ENCODE data around the gene TMSB10. TPM values are rescaled to one million over a fixed set of nuclear protein-coding genes. Genes with fewer than 3 reads are reported as not detected.

TMSB10 gene
- total RNA-seq (2021) (869 to 943 TPM (median 911 TPM) in 3 replicates), Bru-seq, nascent RNA (percentile 99 among the genes with signal in this experiment)
- long read RNA-seq, experiment 1, transcript TMSB10-201 (3 exons, 496 nt): major isoform, 627 of 647 reads
- long read RNA-seq, experiment 1, partial matches to known transcripts: 17 of 647 reads
- long read RNA-seq, experiment 1, other reads (novel, unspliced or antisense): 3 of 647 reads
- long read RNA-seq, experiment 2, transcript TMSB10-201 (3 exons, 496 nt): major isoform, 835 of 903 reads
- long read RNA-seq, experiment 2, partial matches to known transcripts: 43 of 903 reads
- long read RNA-seq, experiment 2, other reads (novel, unspliced or antisense): 25 of 903 reads
- long read RNA-seq, experiment 3, transcript TMSB10-201 (3 exons, 496 nt): major isoform, 5 of 6 reads
- long read RNA-seq, experiment 3, partial matches to known transcripts: 0 of 6 reads
- long read RNA-seq, experiment 3, other reads (novel, unspliced or antisense): 1 of 6 reads

DNA sequence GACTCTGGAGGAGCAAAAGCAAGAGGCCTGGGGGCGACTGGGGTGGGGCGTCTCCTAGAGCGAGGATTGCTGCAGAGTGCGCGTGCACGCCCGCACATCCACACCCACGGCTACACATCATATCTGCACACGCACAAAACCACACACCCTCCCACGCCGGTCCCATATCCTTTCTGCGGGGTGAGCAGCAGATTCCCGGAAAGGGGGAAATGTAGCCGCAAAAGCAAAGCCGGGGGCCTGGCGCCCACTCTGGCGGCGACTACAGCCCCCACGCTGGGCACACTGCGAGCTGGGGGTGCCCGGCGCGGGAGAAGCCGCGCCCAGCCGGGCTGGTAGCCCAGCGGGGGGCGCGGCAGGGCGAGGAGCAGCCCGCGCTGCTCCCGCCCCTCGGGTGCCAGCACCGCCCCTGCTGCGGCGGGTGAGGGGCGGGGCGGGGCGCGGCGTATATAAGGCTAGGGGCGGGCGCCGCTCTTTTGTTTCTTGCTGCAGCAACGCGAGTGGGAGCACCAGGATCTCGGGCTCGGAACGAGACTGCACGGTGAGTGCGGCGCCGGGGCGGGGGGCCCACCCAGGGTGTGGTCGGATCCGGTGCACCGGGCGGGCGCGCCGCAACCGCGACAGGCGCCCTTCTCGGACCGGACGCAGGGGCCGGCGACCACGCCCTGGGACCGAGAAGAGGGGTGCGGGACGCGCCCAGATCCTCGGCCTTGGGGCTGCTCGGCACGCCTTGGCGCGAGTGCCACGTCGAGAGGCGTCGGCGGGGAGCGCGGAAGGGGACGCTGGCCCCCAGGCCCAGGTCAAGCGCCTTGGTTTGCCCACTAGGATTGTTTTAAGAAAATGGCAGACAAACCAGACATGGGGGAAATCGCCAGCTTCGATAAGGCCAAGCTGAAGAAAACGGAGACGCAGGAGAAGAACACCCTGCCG, at the start of gene TMSB10:
TMSB10 (plus strand) TSS at position 476 of the 927 bp plus-strand sequence.
- ChIA-PET CTCF (interaction anchor here (2.1 to 4.8 kb wide), 2 partner anchors 20 to 23 kb away, joined by 7 to 44 read pairs; no protein-coding TSS in a partner anchor), POLR2A (interaction anchor here (0.9 to 1.4 kb wide), 2 partner anchors 52 to 66 kb away, joined by 3 to 5 read pairs; partner anchors contain the start of gene KCMF1)
- peak within 1 kb of the TSS; percentile 70; the same call in 1 of the 2 replicates for H3K27ac Mint-ChIP-seq
- H3K9me3 Mint-ChIP-seq: peaks cover 19% of the 10 kb centered on the region
- H3K4me1 Mint-ChIP-seq: peaks cover 25% of the 10 kb centered on the region
- peaks cover 39% of the 10 kb centered on the region for H3K27me3 Mint-ChIP-seq (ENCODE audit: low read depth)
- H3K36me3 Mint-ChIP-seq: peaks cover 16% of the 10 kb centered on the region
- peak; percentile 65 for DNase-seq (ENCODE audit: low spot score)
- peak; percentile 38 for ATAC-seq
- H3K4me3 Mint-ChIP-seq: peak within 1 kb of the TSS; percentile 90
- TF ChIP-seq NR2C2 (CRISPR knock-in tag; IDR thresholded peaks at IDR 0.05): no peak
- no peak for TF ChIP-seq ZNF671 (CRISPR knock-in tag; IDR thresholded peaks at IDR 0.05)
- TF ChIP-seq, protein P1, sequence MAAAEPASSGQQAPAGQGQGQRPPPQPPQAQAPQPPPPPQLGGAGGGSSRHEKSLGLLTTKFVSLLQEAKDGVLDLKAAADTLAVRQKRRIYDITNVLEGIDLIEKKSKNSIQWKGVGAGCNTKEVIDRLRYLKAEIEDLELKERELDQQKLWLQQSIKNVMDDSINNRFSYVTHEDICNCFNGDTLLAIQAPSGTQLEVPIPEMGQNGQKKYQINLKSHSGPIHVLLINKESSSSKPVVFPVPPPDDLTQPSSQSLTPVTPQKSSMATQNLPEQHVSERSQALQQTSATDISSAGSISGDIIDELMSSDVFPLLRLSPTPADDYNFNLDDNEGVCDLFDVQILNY (CRISPR knock-in tag; IDR thresholded peaks at IDR 0.05): peak; percentile 48; the same call in 1 of the 2 replicates
- TF ChIP-seq, protein P2, sequence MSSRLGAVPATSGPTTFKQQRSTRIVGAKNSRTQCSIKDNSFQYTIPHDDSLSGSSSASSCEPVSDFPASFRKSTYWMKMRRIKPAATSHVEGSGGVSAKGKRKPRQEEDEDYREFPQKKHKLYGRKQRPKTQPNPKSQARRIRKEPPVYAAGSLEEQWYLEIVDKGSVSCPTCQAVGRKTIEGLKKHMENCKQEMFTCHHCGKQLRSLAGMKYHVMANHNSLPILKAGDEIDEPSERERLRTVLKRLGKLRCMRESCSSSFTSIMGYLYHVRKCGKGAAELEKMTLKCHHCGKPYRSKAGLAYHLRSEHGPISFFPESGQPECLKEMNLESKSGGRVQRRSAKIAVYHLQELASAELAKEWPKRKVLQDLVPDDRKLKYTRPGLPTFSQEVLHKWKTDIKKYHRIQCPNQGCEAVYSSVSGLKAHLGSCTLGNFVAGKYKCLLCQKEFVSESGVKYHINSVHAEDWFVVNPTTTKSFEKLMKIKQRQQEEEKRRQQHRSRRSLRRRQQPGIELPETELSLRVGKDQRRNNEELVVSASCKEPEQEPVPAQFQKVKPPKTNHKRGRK (CRISPR knock-in tag; IDR thresholded peaks at IDR 0.05; ENCODE audit: borderline replicate concordance): no peak
- TF ChIP-seq ZNF263 (CRISPR knock-in tag; IDR thresholded peaks at IDR 0.05; ENCODE audit: low read depth): 0 out of 2 replicates have a peak, but pooled peaks have one; percentile 31
- no peak for TF ChIP-seq IRF2 (CRISPR knock-in tag; IDR thresholded peaks at IDR 0.05; ENCODE audit: borderline replicate concordance, low read depth)
- TF ChIP-seq, protein P3, sequence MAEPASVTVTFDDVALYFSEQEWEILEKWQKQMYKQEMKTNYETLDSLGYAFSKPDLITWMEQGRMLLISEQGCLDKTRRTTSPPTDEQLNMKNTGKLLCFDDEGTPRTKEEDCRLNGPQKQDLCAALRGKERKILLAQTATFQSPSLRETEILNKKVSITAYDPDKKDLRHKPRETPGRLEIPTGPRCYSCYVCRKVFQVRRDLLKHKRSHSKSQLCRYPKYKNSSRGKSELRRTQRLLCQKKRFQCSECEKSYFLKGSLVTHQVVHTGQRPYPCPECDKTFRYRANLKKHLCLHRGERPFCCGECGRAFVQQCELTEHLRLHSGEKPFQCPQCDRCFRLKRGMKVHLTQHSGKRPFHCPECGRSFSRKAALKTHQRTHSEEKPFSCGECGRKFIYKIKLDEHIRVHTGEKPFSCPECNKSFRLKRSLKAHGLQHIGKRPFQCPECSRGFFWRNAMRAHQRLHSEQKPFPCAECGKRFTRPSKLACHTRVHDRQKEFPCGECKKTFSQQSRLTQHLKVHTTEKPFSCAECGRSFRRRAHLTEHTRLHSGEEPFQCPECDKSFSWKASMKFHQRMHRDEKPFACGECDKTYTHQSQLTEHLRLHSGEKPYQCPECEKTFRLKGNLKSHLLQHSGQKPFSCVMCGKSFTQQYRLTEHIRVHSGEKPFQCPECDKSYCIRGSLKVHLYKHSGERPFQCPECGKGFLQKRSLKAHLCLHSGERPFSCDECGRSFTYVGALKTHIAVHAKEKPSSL (CRISPR knock-in tag; conservative IDR thresholded peaks at IDR 0.05): no peak
- TF ChIP-seq, protein P4, sequence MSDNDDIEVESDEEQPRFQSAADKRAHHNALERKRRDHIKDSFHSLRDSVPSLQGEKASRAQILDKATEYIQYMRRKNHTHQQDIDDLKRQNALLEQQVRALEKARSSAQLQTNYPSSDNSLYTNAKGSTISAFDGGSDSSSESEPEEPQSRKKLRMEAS (CRISPR knock-in tag; IDR thresholded peaks at IDR 0.05): 0 out of 2 replicates have a peak, but pooled peaks have one; percentile 52
- TF ChIP-seq, protein P5, sequence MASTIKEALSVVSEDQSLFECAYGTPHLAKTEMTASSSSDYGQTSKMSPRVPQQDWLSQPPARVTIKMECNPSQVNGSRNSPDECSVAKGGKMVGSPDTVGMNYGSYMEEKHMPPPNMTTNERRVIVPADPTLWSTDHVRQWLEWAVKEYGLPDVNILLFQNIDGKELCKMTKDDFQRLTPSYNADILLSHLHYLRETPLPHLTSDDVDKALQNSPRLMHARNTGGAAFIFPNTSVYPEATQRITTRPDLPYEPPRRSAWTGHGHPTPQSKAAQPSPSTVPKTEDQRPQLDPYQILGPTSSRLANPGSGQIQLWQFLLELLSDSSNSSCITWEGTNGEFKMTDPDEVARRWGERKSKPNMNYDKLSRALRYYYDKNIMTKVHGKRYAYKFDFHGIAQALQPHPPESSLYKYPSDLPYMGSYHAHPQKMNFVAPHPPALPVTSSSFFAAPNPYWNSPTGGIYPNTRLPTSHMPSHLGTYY (CRISPR knock-in tag; IDR thresholded peaks at IDR 0.05): peak; percentile 14; the same call in 1 of the 2 replicates
- TF ChIP-seq NFYB (CRISPR knock-in tag; conservative IDR thresholded peaks at IDR 0.05; ENCODE audit: low read depth): no peak
- TF ChIP-seq NR3C1 (CRISPR knock-in tag; conservative IDR thresholded peaks at IDR 0.05; ENCODE audit: low read depth): no peak
- peak; percentile 91; the same call in 1 of the 2 replicates for TF ChIP-seq KAT7 (CRISPR knock-in tag; IDR thresholded peaks at IDR 0.05; ENCODE audit: borderline replicate concordance)
- TF ChIP-seq, protein P6, sequence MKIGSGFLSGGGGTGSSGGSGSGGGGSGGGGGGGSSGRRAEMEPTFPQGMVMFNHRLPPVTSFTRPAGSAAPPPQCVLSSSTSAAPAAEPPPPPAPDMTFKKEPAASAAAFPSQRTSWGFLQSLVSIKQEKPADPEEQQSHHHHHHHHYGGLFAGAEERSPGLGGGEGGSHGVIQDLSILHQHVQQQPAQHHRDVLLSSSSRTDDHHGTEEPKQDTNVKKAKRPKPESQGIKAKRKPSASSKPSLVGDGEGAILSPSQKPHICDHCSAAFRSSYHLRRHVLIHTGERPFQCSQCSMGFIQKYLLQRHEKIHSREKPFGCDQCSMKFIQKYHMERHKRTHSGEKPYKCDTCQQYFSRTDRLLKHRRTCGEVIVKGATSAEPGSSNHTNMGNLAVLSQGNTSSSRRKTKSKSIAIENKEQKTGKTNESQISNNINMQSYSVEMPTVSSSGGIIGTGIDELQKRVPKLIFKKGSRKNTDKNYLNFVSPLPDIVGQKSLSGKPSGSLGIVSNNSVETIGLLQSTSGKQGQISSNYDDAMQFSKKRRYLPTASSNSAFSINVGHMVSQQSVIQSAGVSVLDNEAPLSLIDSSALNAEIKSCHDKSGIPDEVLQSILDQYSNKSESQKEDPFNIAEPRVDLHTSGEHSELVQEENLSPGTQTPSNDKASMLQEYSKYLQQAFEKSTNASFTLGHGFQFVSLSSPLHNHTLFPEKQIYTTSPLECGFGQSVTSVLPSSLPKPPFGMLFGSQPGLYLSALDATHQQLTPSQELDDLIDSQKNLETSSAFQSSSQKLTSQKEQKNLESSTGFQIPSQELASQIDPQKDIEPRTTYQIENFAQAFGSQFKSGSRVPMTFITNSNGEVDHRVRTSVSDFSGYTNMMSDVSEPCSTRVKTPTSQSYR (CRISPR knock-in tag; IDR thresholded peaks at IDR 0.05): no peak; the same call in 1 of the 2 replicates
- no peak for TF ChIP-seq NFATC4 (CRISPR knock-in tag; IDR thresholded peaks at IDR 0.05)
- TF ChIP-seq, protein P7, sequence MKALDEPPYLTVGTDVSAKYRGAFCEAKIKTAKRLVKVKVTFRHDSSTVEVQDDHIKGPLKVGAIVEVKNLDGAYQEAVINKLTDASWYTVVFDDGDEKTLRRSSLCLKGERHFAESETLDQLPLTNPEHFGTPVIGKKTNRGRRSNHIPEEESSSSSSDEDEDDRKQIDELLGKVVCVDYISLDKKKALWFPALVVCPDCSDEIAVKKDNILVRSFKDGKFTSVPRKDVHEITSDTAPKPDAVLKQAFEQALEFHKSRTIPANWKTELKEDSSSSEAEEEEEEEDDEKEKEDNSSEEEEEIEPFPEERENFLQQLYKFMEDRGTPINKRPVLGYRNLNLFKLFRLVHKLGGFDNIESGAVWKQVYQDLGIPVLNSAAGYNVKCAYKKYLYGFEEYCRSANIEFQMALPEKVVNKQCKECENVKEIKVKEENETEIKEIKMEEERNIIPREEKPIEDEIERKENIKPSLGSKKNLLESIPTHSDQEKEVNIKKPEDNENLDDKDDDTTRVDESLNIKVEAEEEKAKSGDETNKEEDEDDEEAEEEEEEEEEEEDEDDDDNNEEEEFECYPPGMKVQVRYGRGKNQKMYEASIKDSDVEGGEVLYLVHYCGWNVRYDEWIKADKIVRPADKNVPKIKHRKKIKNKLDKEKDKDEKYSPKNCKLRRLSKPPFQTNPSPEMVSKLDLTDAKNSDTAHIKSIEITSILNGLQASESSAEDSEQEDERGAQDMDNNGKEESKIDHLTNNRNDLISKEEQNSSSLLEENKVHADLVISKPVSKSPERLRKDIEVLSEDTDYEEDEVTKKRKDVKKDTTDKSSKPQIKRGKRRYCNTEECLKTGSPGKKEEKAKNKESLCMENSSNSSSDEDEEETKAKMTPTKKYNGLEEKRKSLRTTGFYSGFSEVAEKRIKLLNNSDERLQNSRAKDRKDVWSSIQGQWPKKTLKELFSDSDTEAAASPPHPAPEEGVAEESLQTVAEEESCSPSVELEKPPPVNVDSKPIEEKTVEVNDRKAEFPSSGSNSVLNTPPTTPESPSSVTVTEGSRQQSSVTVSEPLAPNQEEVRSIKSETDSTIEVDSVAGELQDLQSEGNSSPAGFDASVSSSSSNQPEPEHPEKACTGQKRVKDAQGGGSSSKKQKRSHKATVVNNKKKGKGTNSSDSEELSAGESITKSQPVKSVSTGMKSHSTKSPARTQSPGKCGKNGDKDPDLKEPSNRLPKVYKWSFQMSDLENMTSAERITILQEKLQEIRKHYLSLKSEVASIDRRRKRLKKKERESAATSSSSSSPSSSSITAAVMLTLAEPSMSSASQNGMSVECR (CRISPR knock-in tag; IDR thresholded peaks at IDR 0.05; ENCODE audit: borderline replicate concordance): peak; percentile 64; the same call in 1 of the 2 replicates
- 0 out of 2 replicates have a peak, but pooled peaks have one; percentile 32 for TF ChIP-seq ZNF232 (CRISPR knock-in tag; IDR thresholded peaks at IDR 0.05)
- no peak for TF ChIP-seq GTF2I (CRISPR knock-in tag; conservative IDR thresholded peaks at IDR 0.05)
- TF ChIP-seq, protein P8, sequence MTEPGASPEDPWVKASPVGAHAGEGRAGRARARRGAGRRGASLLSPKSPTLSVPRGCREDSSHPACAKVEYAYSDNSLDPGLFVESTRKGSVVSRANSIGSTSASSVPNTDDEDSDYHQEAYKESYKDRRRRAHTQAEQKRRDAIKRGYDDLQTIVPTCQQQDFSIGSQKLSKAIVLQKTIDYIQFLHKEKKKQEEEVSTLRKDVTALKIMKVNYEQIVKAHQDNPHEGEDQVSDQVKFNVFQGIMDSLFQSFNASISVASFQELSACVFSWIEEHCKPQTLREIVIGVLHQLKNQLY (CRISPR knock-in tag; IDR thresholded peaks at IDR 0.05): no peak
